WTC11 (cell line): Measurements from ENCODE around the gene LIX1L.

Experiments used
- ESRRA ChIP-seq: sonication (generic); formaldehyde crosslinking; IDR thresholded peaks from 2 replicates; pipeline ENCODE4 v1.8.1; 2022; ENCODE audit warnings: mild to moderate bottlenecking, missing genetic modification reagents, borderline replicate concordance
- MYBL2 ChIP-seq: sonication (generic); formaldehyde crosslinking; IDR thresholded peaks from 2 replicates; pipeline ENCODE4 v1.8.1; 2023; ENCODE audit warnings: mild to moderate bottlenecking, moderate library complexity, missing genetic modification reagents
- NFE2L1 ChIP-seq: sonication (generic); formaldehyde crosslinking; IDR thresholded peaks from 2 replicates; pipeline ENCODE4 v1.8.1; 2023; ENCODE audit warnings: missing genetic modification reagents
- NFYB ChIP-seq: sonication (generic); formaldehyde crosslinking; conservative IDR thresholded peaks from 2 replicates; pipeline ENCODE4 v1.8.0; 2022; ENCODE audit warnings: low read depth, missing genetic modification reagents
- NR1H2 ChIP-seq: sonication (generic); formaldehyde crosslinking; IDR thresholded peaks from 2 replicates; pipeline ENCODE4 v1.9.0; 2021; ENCODE audit warnings: mild to moderate bottlenecking, moderate library complexity, missing genetic modification reagents
- SMAD4 ChIP-seq: sonication (generic); formaldehyde crosslinking; IDR thresholded peaks from 2 replicates; pipeline ENCODE4 v1.8.0; 2022; ENCODE audit warnings: mild to moderate bottlenecking, missing genetic modification reagents
- ZNF121 ChIP-seq: sonication (generic); formaldehyde crosslinking; IDR thresholded peaks from 2 replicates; pipeline ENCODE4 v1.8.0; 2023; ENCODE audit warnings: missing genetic modification reagents
- TF ChIP-seq, protein P1 (sequence below): fragments of 200-600 bp; IDR thresholded peaks from 2 replicates; pipeline ENCODE4 v1.8.0; 2022; ENCODE audit warnings: antibody characterized with exemption
- TF ChIP-seq, protein P2 (sequence below): sonication (generic); formaldehyde crosslinking; IDR thresholded peaks from 2 replicates; pipeline ENCODE4 v1.8.1; 2022; ENCODE audit warnings: low read depth, missing genetic modification reagents, borderline replicate concordance
- TF ChIP-seq, protein P3 (sequence below): sonication (generic); formaldehyde crosslinking; IDR thresholded peaks from 2 replicates; pipeline ENCODE4 v1.8.1; 2023; ENCODE audit warnings: mild to moderate bottlenecking, moderate library complexity, missing genetic modification reagents

DNA sequence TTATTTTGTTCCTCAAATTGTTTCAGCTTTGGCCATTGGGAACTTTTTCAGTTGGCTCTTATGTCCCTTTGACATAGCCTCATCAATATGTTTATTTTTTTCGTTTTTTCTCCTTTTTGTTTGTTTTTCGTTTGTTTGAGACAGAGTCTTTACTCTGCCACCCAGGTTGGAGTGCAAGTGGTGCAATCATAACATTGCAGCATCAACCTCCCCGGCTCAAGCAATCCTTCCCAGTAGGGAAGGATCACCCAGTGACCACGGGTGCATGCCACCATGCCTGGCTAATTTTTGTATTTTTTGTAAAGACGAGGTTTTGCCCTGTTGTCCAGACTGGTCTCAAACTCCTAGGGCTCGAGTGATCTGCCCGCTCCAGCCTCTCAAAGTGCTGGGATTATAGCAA is 14.8 kb upstream of the LIX1L start:
- TF ChIP-seq, protein P1, sequence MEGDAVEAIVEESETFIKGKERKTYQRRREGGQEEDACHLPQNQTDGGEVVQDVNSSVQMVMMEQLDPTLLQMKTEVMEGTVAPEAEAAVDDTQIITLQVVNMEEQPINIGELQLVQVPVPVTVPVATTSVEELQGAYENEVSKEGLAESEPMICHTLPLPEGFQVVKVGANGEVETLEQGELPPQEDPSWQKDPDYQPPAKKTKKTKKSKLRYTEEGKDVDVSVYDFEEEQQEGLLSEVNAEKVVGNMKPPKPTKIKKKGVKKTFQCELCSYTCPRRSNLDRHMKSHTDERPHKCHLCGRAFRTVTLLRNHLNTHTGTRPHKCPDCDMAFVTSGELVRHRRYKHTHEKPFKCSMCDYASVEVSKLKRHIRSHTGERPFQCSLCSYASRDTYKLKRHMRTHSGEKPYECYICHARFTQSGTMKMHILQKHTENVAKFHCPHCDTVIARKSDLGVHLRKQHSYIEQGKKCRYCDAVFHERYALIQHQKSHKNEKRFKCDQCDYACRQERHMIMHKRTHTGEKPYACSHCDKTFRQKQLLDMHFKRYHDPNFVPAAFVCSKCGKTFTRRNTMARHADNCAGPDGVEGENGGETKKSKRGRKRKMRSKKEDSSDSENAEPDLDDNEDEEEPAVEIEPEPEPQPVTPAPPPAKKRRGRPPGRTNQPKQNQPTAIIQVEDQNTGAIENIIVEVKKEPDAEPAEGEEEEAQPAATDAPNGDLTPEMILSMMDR, result no peak
- TF ChIP-seq ZNF121 (CRISPR knock-in tag) (no peak), MYBL2 (CRISPR knock-in tag) (no peak), SMAD4 (no peak), NFE2L1 (CRISPR knock-in tag) (no peak), NR1H2 (no peak), ESRRA (CRISPR knock-in tag) (no peak), NFYB (no peak)
- TF ChIP-seq, protein P2, sequence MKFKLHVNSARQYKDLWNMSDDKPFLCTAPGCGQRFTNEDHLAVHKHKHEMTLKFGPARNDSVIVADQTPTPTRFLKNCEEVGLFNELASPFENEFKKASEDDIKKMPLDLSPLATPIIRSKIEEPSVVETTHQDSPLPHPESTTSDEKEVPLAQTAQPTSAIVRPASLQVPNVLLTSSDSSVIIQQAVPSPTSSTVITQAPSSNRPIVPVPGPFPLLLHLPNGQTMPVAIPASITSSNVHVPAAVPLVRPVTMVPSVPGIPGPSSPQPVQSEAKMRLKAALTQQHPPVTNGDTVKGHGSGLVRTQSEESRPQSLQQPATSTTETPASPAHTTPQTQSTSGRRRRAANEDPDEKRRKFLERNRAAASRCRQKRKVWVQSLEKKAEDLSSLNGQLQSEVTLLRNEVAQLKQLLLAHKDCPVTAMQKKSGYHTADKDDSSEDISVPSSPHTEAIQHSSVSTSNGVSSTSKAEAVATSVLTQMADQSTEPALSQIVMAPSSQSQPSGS (CRISPR knock-in tag), result no peak
- TF ChIP-seq, protein P3, sequence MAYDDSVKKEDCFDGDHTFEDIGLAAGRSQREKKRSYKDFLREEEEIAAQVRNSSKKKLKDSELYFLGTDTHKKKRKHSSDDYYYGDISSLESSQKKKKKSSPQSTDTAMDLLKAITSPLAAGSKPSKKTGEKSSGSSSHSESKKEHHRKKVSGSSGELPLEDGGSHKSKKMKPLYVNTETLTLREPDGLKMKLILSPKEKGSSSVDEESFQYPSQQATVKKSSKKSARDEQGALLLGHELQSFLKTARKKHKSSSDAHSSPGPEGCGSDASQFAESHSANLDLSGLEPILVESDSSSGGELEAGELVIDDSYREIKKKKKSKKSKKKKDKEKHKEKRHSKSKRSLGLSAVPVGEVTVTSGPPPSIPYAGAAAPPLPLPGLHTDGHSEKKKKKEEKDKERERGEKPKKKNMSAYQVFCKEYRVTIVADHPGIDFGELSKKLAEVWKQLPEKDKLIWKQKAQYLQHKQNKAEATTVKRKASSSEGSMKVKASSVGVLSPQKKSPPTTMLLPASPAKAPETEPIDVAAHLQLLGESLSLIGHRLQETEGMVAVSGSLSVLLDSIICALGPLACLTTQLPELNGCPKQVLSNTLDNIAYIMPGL (CRISPR knock-in tag), result no peak
